Osteoblast (primary cell): ENCODE results near the gene ADCY2. TPM values are rescaled to one million over a fixed set of nuclear protein-coding genes. Genes with fewer than 3 reads are reported as not detected.

Experiments
- DNase-seq: peaks from one replicate; pipeline ENCODE4 v3.0.0; 2011; ENCODE audit warnings: low spot score, mixed read lengths; ENCODE audit not compliant: insufficient read length; ENCODE audit errors: missing footprints
- H2AFZ ChIP-seq: 2 replicates; pipeline ENCODE4 v1.6.0; 2011; ENCODE audit warnings: mild to moderate bottlenecking, low read length
- H3K27ac ChIP-seq: 2 replicates; pipeline ENCODE4 v1.5.1; 2011; ENCODE audit warnings: mild to moderate bottlenecking, low read depth, low read length, moderate library complexity
- H3K27me3 ChIP-seq: 2 replicates; pipeline ENCODE4 v1.6.0; 2012; ENCODE audit warnings: mild to moderate bottlenecking, control low read depth, inconsistent platforms, low read length, moderate library complexity; ENCODE audit not compliant: insufficient read depth
- H3K36me3 ChIP-seq: 2 replicates; pipeline ENCODE4 v1.5.1; 2011; ENCODE audit warnings: mild to moderate bottlenecking, low read length, control low read depth, moderate library complexity; ENCODE audit not compliant: insufficient read depth
- H3K4me1 ChIP-seq: 2 replicates; pipeline ENCODE4 v1.5.1; 2011; ENCODE audit warnings: mild to moderate bottlenecking, low read length, control low read depth, moderate library complexity; ENCODE audit not compliant: insufficient read depth
- H3K4me2 ChIP-seq: 2 replicates; pipeline ENCODE4 v1.6.0; 2011; ENCODE audit warnings: mild to moderate bottlenecking, low read length; ENCODE audit not compliant: insufficient read depth
- H3K4me3 ChIP-seq: fragments of 200-600 bp; sonication (generic); 3 replicates; pipeline ENCODE4 v1.5.1; 2012; ENCODE audit warnings: mild to moderate bottlenecking, low read length, inconsistent platforms; ENCODE audit not compliant: insufficient read depth
- H3K79me2 ChIP-seq: 2 replicates; pipeline ENCODE4 v1.6.0; 2012; ENCODE audit warnings: mild to moderate bottlenecking, low read length, control low read depth, inconsistent platforms; ENCODE audit not compliant: insufficient read depth
- H3K9me3 ChIP-seq: 2 replicates; pipeline ENCODE4 v1.5.1; 2011; ENCODE audit warnings: low read depth, low read length, control low read depth
- H4K20me1 ChIP-seq: 2 replicates; pipeline ENCODE4 v1.6.0; 2012; ENCODE audit warnings: mild to moderate bottlenecking, low read length, control low read depth; ENCODE audit not compliant: insufficient read depth
- total RNA-seq: library from RNA; depleted of rRNA; stranded (reverse); fragments of >200 nt; gene quantifications from 2 replicates; pipeline ENCODE4 v1.2.3, GENCODE V29; 2012
- TF ChIP-seq, protein P1 (sequence below): IDR thresholded peaks from 2 replicates; pipeline ENCODE4 v1.5.1; 2011; ENCODE audit warnings: mild to moderate bottlenecking, low read depth, low read length, moderate library complexity; ENCODE audit errors: extremely low read depth

The ADCY2 gene
- total RNA-seq, 1 donor, result under 0.01 TPM

DNA sequence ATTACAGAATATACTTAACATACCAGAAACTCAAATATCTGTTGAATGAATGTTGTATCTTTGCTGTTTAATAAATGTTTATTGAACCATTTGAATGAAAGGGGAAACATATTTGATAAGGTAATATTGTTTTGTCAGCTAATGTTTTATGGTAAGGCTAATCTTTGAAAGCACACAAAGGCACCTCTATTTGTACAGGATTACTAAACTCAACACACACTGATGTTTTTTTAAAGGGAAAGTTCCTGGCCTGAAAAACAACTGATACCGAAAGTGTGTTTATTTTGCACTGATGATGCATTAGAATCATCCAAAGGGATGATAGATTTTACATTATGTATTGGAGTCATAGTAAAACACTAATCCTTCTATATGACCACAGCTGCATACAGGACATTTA, 82.5 kb downstream of the ADCY2 start:
- no peak for DNase-seq
- Histone ChIP-seq H3K4me3 (no peak overlapping the region), H3K27ac (no peak overlapping the region)

DNA sequence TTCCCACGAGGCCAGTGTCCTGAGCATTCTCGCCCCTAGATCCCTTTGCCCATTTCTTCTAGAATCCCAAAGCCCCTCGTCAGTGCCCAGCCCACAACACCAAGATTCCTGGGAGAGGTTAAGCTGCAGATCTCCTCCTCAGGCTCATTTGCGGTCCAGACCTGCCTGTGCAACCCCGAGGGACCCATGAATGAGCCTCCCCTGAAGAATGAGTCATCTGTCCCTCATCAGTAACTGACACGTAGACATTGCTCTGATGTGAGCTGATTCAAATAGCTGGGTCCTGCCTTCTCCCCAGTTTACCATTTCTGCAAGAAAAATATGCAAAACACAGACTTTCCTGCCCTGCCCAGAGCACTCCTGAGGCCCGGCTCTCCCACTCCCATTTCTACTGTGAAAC, 92.8 kb downstream of the ADCY2 start:
- Histone ChIP-seq H3K4me2 (no peak overlapping the region), H4K20me1 (no peaks in the 10 kb centered on the region), H3K36me3 (no peaks in the 10 kb centered on the region), H3K79me2 (no peaks in the 10 kb centered on the region), H3K9me3 (peaks cover 2% of the 10 kb centered on the region), H3K27ac (no peak overlapping the region), H3K4me3 (no peak overlapping the region), H2AFZ (no peak overlapping the region), H3K4me1 (no peaks in the 10 kb centered on the region), H3K27me3 (no peaks in the 10 kb centered on the region)
- TF ChIP-seq, protein P1, sequence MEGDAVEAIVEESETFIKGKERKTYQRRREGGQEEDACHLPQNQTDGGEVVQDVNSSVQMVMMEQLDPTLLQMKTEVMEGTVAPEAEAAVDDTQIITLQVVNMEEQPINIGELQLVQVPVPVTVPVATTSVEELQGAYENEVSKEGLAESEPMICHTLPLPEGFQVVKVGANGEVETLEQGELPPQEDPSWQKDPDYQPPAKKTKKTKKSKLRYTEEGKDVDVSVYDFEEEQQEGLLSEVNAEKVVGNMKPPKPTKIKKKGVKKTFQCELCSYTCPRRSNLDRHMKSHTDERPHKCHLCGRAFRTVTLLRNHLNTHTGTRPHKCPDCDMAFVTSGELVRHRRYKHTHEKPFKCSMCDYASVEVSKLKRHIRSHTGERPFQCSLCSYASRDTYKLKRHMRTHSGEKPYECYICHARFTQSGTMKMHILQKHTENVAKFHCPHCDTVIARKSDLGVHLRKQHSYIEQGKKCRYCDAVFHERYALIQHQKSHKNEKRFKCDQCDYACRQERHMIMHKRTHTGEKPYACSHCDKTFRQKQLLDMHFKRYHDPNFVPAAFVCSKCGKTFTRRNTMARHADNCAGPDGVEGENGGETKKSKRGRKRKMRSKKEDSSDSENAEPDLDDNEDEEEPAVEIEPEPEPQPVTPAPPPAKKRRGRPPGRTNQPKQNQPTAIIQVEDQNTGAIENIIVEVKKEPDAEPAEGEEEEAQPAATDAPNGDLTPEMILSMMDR, result no peak
- DNase-seq, result no peak

More for the DNA sequence above, 82.5 kb downstream of the ADCY2 start:
- Histone ChIP-seq H2AFZ (no peak overlapping the region), H3K9me3 (no peaks in the 10 kb centered on the region), H3K79me2 (no peaks in the 10 kb centered on the region), H3K36me3 (no peaks in the 10 kb centered on the region), H4K20me1 (no peaks in the 10 kb centered on the region), H3K4me1 (no peaks in the 10 kb centered on the region), H3K27me3 (no peaks in the 10 kb centered on the region), H3K4me2 (no peak overlapping the region)
- TF ChIP-seq, protein P1, result no peak

DNA sequence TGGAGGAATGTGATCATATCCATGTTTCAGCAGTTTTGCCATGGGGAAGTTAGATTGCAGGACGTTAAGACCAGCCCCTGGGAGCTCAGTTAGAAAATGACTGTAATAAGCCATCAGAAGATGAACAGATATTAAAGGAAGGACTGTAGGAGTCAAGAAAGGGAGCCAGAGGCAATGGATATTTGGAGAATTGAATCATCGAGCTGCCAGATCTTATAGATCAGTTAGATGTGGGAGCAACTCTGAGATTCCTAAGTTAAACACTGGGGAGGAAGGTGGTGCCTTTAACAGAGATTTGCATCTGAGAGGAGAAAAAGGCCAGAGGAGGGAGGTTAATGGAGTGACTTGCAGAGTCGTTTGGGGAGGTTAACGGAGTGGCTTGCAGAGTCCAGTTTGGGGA, 96.4 kb downstream of the ADCY2 start:
- Histone ChIP-seq H2AFZ (no peak overlapping the region), H3K27me3 (no peaks in the 10 kb centered on the region), H3K27ac (no peak overlapping the region), H3K4me3 (no peak overlapping the region), H3K4me2 (no peak overlapping the region), H4K20me1 (no peaks in the 10 kb centered on the region), H3K4me1 (no peaks in the 10 kb centered on the region), H3K79me2 (no peaks in the 10 kb centered on the region), H3K36me3 (no peaks in the 10 kb centered on the region), H3K9me3 (peaks cover 2% of the 10 kb centered on the region)
- TF ChIP-seq, protein P1, result no peak
- DNase-seq, result no peak

DNA sequence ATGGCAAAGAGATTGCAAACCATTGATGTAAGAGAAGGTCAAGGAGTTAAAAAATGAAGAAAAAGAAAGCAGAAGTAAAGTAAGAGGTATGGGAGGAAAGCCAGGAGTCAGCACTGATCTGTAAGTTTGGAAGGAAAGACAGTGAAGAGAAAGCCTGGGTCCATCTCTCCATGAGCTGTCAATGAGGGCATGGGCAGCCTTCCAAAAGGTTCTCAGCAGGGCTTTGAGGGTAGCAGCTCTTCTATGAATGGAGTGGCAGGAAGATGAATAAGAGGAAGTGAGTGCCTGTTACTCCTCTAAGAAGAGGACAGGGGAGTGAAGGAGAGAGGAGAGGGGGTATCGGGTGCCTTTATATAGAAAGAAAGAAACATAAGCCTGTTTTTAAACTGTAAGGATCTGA, 97.1 kb downstream of the ADCY2 start:
- Histone ChIP-seq H3K79me2 (no peaks in the 10 kb centered on the region), H3K27ac (no peak overlapping the region), H2AFZ (no peak overlapping the region), H3K4me3 (no peak overlapping the region), H3K4me1 (no peaks in the 10 kb centered on the region), H4K20me1 (no peaks in the 10 kb centered on the region), H3K36me3 (no peaks in the 10 kb centered on the region), H3K4me2 (no peak overlapping the region), H3K9me3 (peaks cover 2% of the 10 kb centered on the region), H3K27me3 (no peaks in the 10 kb centered on the region)
- DNase-seq, result no peak
- TF ChIP-seq, protein P1, result no peak
